K562 (cell line): Measurements from ENCODE around the gene SPI1. TPM values are rescaled to one million over a fixed set of nuclear protein-coding genes. Genes with fewer than 3 reads are reported as not detected.

Experiments used
- ADNP ChIP-seq: fragments of 200-800 bp; sonication (Bioruptor generic); IDR thresholded peaks from 2 replicates; pipeline ENCODE4 v1.6.1; 2016; ENCODE audit warnings: missing genetic modification characterization, missing compliant biosample characterization
- BCL6 ChIP-seq: fragments of 250-450 bp; sonication (Bioruptor Pico); IDR thresholded peaks from 2 replicates; pipeline ENCODE4 v1.4.0; 2020
- HIVEP1 ChIP-seq: fragments of 250-450 bp; sonication (Bioruptor Pico); IDR thresholded peaks from 2 replicates; pipeline ENCODE4 v1.4.0; 2020; ENCODE audit warnings: mild to moderate bottlenecking
- HMG20B ChIP-seq: fragments of 250-450 bp; sonication (Bioruptor Pico); IDR thresholded peaks from 2 replicates; pipeline ENCODE4 v1.5.0; 2021; ENCODE audit warnings: mild to moderate bottlenecking
- IRF2 ChIP-seq: sonication (generic); formaldehyde crosslinking; IDR thresholded peaks from 2 replicates; pipeline ENCODE4 v1.8.1; 2022; ENCODE audit warnings: mild to moderate bottlenecking, missing genetic modification reagents
- MAZ ChIP-seq, 2 experiments: fragments of 450-650 bp in 1 of 2; sonication (generic) in 1 of 2; formaldehyde crosslinking; IDR thresholded peaks in 1 of 2; conservative IDR thresholded peaks in 1 of 2; 2 replicates each; pipeline versions ENCODE4 v1.4.0 to v1.5.0; 2020; ENCODE audit warnings: mild to moderate bottlenecking in 1 of 2, missing genetic modification reagents in 1 of 2
- NCOA4 ChIP-seq: fragments of 450-650 bp; IDR thresholded peaks from 2 replicates; pipeline ENCODE4 v1.6.1; 2018; ENCODE audit warnings: mild to moderate bottlenecking; ENCODE audit not compliant: partially characterized antibody
- NCOA6 ChIP-seq: fragments of 450-650 bp; IDR thresholded peaks from 2 replicates; pipeline ENCODE4 v1.6.1; 2017; ENCODE audit warnings: mild to moderate bottlenecking
- POLR2A ChIP-seq: fragments of 450-650 bp; conservative IDR thresholded peaks from 2 replicates; pipeline ENCODE4 v1.6.1; 2016
- POLR2AphosphoS2 ChIP-seq: IDR thresholded peaks from 2 replicates; pipeline ENCODE4 v1.6.1; 2012; ENCODE audit warnings: low read length, improper control_type of control experiment
- SOX6 ChIP-seq: fragments of 450-650 bp; IDR thresholded peaks from 2 replicates; pipeline ENCODE4 v1.6.1; 2014; ENCODE audit warnings: mild to moderate bottlenecking
- TAL1 ChIP-seq: fragments of 450-650 bp; IDR thresholded peaks from 2 replicates; pipeline ENCODE4 v1.6.1; 2016; ENCODE audit warnings: mild to moderate bottlenecking
- ZNF23 ChIP-seq: fragments of 250-450 bp; sonication (Bioruptor Pico); IDR thresholded peaks from 2 replicates; pipeline ENCODE4 v1.4.0; 2020; ENCODE audit warnings: mild to moderate bottlenecking
- polyA plus RNA-seq, 8 experiments: library from polyadenylated mRNA; depleted of rRNA in 4 of 8; stranded (reverse) in 5 of 8; unstranded in 3 of 8; fragments of >200 nt; fragmentation: Nextera tagmentation in 2 of 8; fragmentation: Illumina TruSeq in 1 of 8; extraction: Ambion mirVana in 2 of 8; extraction: Trizol in 1 of 8; gene quantifications; 2 replicates each; pipeline versions ENCODE4 v1.2.1 to v1.2.3, GENCODE V29; 2011 to 2014; ENCODE audit warnings: inconsistent platforms in 1 of 8, missing spikeins in 1 of 8
- total RNA-seq, 7 experiments: library from RNA; depleted of rRNA in 6 of 7; stranded (reverse); fragments of >200 nt in 6 of 7; fragmentation: Illumina TruSeq in 2 of 7; extraction: Trizol in 2 of 7; gene quantifications; 2 replicates each; pipeline versions ENCODE4 v1.2.1 to v1.2.3, GENCODE V29; 2011 to 2021; ENCODE audit warnings: low replicate concordance in 1 of 7
- TF ChIP-seq, protein P1 (sequence below): IDR thresholded peaks from 2 replicates; pipeline ENCODE4 v1.6.1; 2011; ENCODE audit warnings: borderline replicate concordance, low read depth, mild to moderate bottlenecking, moderate library complexity, low read length; ENCODE audit not compliant: insufficient read depth, poor library complexity, severe bottlenecking
- TF ChIP-seq, protein P2 (sequence below), 3 experiments: fragments of 200-800 bp in 1 of 3; fragments of 250-450 bp in 1 of 3; fragments of 450-650 bp in 1 of 3; sonication (Bioruptor Pico) in 1 of 3; sonication (Bioruptor generic) in 1 of 3; formaldehyde crosslinking in 1 of 3; IDR thresholded peaks; 2 replicates each; pipeline versions ENCODE4 v1.6.1 to v1.8.0; 2016 to 2022; ENCODE audit warnings: mild to moderate bottlenecking in 2 of 3, missing genetic modification characterization in 2 of 3, missing compliant biosample characterization in 1 of 3, moderate library complexity in 1 of 3
- TF ChIP-seq, protein P3 (sequence below): IDR thresholded peaks from 2 replicates; pipeline ENCODE4 v1.6.1; 2012; ENCODE audit warnings: low read depth, low read length, improper control_type of control experiment, borderline replicate concordance
- TF ChIP-seq, protein P4 (sequence below): fragments of 150-350 bp; conservative IDR thresholded peaks from 2 replicates; pipeline ENCODE4 v1.6.1; 2014; ENCODE audit warnings: low read length

Gene SPI1
- total and polyA plus RNA-seq, 9 of the 15 experiments (the other 6 are each of a cell fraction or from before 2014, with no cell fraction given) = 0.10 to 33.7 (median 10.3) TPM

DNA sequence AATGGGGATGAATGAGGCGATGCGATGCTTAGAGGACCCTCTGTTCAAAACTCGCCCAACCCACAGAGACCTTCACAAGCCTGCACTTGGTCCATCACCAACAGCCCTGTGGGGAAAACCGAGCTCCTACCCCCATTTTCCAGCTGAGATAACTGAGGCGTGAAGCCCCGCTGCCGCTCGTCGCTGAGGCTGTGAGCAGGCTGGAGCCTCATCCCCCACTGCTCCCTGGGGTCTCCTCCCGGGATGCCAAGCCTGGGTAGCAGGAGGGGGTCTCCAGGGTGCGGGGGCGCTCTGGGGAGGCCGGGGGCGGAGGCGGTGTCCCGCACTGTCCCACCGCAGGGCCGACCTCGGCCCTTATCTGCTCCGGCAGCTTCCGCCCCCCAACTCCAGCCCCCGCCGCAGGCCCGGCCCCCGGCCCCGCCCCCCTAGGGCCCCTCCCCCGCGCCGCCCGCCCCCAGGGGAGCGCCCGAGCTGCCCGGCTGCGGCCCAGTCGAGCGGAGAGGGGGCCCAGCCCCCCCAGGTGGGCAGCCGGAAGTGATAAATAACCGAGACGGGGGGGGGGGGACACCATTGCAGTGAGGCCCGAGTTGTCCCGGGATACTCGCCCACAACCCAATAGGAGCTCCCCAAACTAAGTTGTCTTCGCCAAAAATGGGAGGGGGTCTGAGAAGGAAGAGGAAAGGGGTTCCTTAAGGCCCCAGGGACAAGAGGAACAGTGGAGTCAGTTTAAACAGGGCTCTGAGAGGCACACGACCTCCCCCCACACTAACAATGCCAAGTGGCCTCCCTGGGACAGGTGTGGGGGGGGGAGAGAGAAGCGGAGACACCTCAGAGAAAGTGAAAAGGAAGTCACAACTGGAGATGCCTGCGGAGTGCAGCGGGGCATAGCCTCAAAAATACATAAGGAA lies 21.8 kb upstream of the SPI1 start (continued):
- TF ChIP-seq, protein P1, sequence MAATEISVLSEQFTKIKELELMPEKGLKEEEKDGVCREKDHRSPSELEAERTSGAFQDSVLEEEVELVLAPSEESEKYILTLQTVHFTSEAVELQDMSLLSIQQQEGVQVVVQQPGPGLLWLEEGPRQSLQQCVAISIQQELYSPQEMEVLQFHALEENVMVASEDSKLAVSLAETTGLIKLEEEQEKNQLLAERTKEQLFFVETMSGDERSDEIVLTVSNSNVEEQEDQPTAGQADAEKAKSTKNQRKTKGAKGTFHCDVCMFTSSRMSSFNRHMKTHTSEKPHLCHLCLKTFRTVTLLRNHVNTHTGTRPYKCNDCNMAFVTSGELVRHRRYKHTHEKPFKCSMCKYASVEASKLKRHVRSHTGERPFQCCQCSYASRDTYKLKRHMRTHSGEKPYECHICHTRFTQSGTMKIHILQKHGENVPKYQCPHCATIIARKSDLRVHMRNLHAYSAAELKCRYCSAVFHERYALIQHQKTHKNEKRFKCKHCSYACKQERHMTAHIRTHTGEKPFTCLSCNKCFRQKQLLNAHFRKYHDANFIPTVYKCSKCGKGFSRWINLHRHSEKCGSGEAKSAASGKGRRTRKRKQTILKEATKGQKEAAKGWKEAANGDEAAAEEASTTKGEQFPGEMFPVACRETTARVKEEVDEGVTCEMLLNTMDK = no peak
- TF ChIP-seq ZNF23 (no peak), NCOA6 (no peak), BCL6 (CRISPR knock-in tag) (no peak), NCOA4 (peak; percentile 16), HMG20B (CRISPR knock-in tag) (no peak), POLR2A (0 out of 2 replicates have a peak, but pooled peaks have one; percentile 38), HIVEP1 (CRISPR knock-in tag) (no peak), TAL1 (peak; percentile 21; the same call in 1 of the 2 replicates), MAZ (CRISPR knock-in tag; conservative IDR thresholded peaks at IDR 0.05 in 1 of 2, IDR thresholded peaks at IDR 0.05 in 1 of 2) (peak in 1 of 2 experiments; percentile 45; a peak in 2 of 4 replicates), IRF2 (no peak), SOX6 (no peak), POLR2AphosphoS2 (no peak), ADNP (tag) (peak; percentile 74)
- TF ChIP-seq, protein P2, sequence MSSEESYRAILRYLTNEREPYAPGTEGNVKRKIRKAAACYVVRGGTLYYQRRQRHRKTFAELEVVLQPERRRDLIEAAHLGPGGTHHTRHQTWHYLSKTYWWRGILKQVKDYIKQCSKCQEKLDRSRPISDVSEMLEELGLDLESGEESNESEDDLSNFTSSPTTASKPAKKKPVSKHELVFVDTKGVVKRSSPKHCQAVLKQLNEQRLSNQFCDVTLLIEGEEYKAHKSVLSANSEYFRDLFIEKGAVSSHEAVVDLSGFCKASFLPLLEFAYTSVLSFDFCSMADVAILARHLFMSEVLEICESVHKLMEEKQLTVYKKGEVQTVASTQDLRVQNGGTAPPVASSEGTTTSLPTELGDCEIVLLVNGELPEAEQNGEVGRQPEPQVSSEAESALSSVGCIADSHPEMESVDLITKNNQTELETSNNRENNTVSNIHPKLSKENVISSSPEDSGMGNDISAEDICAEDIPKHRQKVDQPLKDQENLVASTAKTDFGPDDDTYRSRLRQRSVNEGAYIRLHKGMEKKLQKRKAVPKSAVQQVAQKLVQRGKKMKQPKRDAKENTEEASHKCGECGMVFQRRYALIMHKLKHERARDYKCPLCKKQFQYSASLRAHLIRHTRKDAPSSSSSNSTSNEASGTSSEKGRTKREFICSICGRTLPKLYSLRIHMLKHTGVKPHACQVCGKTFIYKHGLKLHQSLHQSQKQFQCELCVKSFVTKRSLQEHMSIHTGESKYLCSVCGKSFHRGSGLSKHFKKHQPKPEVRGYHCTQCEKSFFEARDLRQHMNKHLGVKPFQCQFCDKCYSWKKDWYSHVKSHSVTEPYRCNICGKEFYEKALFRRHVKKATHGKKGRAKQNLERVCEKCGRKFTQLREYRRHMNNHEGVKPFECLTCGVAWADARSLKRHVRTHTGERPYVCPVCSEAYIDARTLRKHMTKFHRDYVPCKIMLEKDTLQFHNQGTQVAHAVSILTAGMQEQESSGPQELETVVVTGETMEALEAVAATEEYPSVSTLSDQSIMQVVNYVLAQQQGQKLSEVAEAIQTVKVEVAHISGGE (CRISPR knock-in tag; IDR thresholded peaks at IDR 0.05) = peak in 1 of 3 experiments; percentile 60; a peak in 2 of 6 replicates
- TF ChIP-seq, protein P3, sequence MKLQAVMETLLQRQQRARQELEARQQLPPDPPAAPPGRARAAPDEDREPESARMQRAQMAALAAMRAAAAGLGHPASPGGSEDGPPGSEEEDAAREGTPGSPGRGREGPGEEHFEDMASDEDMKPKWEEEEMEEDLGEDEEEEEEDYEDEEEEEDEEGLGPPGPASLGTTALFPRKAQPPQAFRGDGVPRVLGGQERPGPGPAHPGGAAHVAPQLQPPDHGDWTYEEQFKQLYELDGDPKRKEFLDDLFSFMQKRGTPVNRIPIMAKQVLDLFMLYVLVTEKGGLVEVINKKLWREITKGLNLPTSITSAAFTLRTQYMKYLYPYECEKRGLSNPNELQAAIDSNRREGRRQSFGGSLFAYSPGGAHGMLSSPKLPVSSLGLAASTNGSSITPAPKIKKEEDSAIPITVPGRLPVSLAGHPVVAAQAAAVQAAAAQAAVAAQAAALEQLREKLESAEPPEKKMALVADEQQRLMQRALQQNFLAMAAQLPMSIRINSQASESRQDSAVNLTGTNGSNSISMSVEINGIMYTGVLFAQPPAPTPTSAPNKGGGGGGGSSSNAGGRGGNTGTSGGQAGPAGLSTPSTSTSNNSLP = no peak
- TF ChIP-seq, protein P4, sequence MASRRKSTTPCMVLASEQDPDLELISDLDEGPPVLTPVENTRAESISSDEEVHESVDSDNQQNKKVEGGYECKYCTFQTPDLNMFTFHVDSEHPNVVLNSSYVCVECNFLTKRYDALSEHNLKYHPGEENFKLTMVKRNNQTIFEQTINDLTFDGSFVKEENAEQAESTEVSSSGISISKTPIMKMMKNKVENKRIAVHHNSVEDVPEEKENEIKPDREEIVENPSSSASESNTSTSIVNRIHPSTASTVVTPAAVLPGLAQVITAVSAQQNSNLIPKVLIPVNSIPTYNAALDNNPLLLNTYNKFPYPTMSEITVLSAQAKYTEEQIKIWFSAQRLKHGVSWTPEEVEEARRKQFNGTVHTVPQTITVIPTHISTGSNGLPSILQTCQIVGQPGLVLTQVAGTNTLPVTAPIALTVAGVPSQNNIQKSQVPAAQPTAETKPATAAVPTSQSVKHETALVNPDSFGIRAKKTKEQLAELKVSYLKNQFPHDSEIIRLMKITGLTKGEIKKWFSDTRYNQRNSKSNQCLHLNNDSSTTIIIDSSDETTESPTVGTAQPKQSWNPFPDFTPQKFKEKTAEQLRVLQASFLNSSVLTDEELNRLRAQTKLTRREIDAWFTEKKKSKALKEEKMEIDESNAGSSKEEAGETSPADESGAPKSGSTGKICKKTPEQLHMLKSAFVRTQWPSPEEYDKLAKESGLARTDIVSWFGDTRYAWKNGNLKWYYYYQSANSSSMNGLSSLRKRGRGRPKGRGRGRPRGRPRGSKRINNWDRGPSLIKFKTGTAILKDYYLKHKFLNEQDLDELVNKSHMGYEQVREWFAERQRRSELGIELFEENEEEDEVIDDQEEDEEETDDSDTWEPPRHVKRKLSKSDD = no peak
